ENCODE measurements around the gene RASAL2. TPM values are rescaled to one million over a fixed set of nuclear protein-coding genes. Genes with fewer than 3 reads are reported as not detected.

The RASAL2 gene
- total RNA-seq, 1 donor from 2014 or later, result 18.3 TPM

DNA sequence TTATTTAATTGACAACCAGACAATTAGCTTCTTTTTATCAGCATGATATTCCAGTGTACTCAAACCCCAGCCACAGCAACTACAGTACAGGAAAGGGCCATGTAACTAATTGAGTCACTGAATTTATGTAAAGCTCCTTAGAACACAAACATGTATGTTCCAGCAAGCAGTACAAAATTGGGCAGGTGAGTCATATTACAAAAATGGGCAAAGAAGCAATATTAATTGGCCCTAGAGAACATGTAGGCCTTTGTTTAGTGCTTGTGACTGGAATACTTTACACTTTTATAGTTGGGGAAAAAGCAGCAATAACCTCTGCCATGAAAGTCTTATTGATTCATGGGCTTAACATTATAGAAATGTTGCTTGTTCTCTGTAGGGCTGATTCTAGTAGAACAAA, 371.1 kb downstream of the RASAL2 start:
- Mint-ChIP-seq H3K9me3 (no peaks in the 10 kb centered on the region), H3K36me3 (peaks cover 19% of the 10 kb centered on the region), H3K27ac (no peak overlapping the region), H3K4me1 (peaks cover 3% of the 10 kb centered on the region), H3K27me3 (ENCODE audit: insufficient read depth, low read depth) (no peaks in the 10 kb centered on the region), H3K4me3 (no peak overlapping the region)
- TF ChIP-seq EZH2phosphoT487 (IDR thresholded peaks at IDR 0.05) (no peak), CTCF (IDR thresholded peaks at IDR 0.05) (no peak), EZH2 (IDR thresholded peaks at IDR 0.05) (no peak)
- DNase-seq (ENCODE audit: low spot score), result no peak
- H3K27ac ChIP-seq, result no peak overlapping the region
- H3K79me2 ChIP-seq (ENCODE audit: low read depth), result no peaks in the 10 kb centered on the region
- H3K36me3 ChIP-seq, result no peaks in the 10 kb centered on the region
- peaks cover 6% of the 10 kb centered on the region for H3F3A ChIP-seq (ENCODE audit: low read depth)
- no peak overlapping the region for H3K4me2 ChIP-seq
- H3K9me3 ChIP-seq (ENCODE audit: low read depth), result no peaks in the 10 kb centered on the region
- no peak overlapping the region for H2AFZ ChIP-seq (replicated peaks)
- no peaks in the 10 kb centered on the region for H4K20me1 ChIP-seq (ENCODE audit: low read depth)
- no peak overlapping the region for H3K9ac ChIP-seq
- no peak overlapping the region for H3K4me3 ChIP-seq
- peaks cover 14% of the 10 kb centered on the region for H3K4me1 ChIP-seq
- no peaks in the 10 kb centered on the region for H3K27me3 ChIP-seq

- Histone ChIP-seq H3K9me3 (ENCODE audit: low read depth) (no peaks in the 10 kb centered on the region), H3F3A (ENCODE audit: low read depth) (no peaks in the 10 kb centered on the region), H2AFZ (replicated peaks) (no peak overlapping the region), H3K27me3 (no peaks in the 10 kb centered on the region), H3K27ac (no peak overlapping the region), H3K4me3 (no peak overlapping the region), H3K9ac (no peak overlapping the region), H4K20me1 (ENCODE audit: low read depth) (no peaks in the 10 kb centered on the region), H3K79me2 (ENCODE audit: low read depth) (no peaks in the 10 kb centered on the region), H3K36me3 (no peaks in the 10 kb centered on the region), H3K4me2 (no peak overlapping the region), H3K4me1 (no peaks in the 10 kb centered on the region)
- no peak for TF ChIP-seq EZH2 (IDR thresholded peaks at IDR 0.05)
- Mint-ChIP-seq H3K4me3 (no peak overlapping the region), H3K36me3 (peaks cover 19% of the 10 kb centered on the region), H3K9me3 (no peaks in the 10 kb centered on the region), H3K27me3 (ENCODE audit: insufficient read depth, low read depth) (no peaks in the 10 kb centered on the region), H3K4me1 (no peaks in the 10 kb centered on the region), H3K27ac (no peak overlapping the region)
- DNase-seq (ENCODE audit: low spot score), result no peak
These were observed 373.9 kb downstream of the RASAL2 start for GRCh38 chr1:178467837-178468236.

DNA sequence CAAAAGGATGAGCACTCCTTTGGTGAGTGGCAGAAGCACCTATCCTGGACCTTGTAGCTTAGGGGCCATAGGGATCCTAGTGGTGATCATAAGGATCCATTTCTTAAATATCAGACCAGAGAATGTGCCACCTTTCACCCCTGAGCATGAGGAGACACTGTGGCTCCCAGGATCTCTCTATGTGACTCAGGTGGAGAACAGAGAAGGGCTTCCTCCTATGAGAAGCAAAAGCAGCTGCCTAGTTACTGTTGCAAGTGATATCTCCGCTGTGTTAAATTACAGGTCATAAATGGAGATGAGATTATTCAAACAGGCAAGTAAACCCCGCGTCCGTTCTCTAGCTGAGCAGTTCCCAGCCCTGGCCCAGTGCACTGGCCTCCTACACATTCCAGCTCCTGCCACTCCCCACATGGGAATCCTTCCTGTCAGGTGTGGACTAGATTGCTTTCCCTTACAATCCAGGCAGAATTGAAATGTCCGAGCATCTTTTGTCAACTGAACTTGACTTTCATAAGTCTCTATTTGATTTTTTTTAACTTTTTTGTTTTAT, 376.6 kb downstream of the RASAL2 start:
- H3K27me3 ChIP-seq, result no peaks in the 10 kb centered on the region
- peaks cover 5% of the 10 kb centered on the region for H3K36me3 ChIP-seq
- Mint-ChIP-seq H3K36me3 (peaks cover 23% of the 10 kb centered on the region), H3K27ac (no peak overlapping the region), H3K27me3 (ENCODE audit: insufficient read depth, low read depth) (no peaks in the 10 kb centered on the region), H3K9me3 (no peaks in the 10 kb centered on the region), H3K4me1 (no peaks in the 10 kb centered on the region), H3K4me3 (no peak overlapping the region)
- H3K79me2 ChIP-seq (ENCODE audit: low read depth), result no peaks in the 10 kb centered on the region
- H4K20me1 ChIP-seq (ENCODE audit: low read depth), result no peaks in the 10 kb centered on the region
- no peak overlapping the region for H3K4me2 ChIP-seq
- no peak for TF ChIP-seq EZH2phosphoT487 (IDR thresholded peaks at IDR 0.05)
- no peak for DNase-seq (ENCODE audit: low spot score)
- H3K4me1 ChIP-seq, result no peaks in the 10 kb centered on the region
- no peaks in the 10 kb centered on the region for H3K9me3 ChIP-seq (ENCODE audit: low read depth)
- no peak overlapping the region for H3K4me3 ChIP-seq
- H3F3A ChIP-seq (ENCODE audit: low read depth), result no peaks in the 10 kb centered on the region
- H3K9ac ChIP-seq, result no peak overlapping the region
- no peak overlapping the region for H2AFZ ChIP-seq (replicated peaks)
- no peak overlapping the region for H3K27ac ChIP-seq

DNA sequence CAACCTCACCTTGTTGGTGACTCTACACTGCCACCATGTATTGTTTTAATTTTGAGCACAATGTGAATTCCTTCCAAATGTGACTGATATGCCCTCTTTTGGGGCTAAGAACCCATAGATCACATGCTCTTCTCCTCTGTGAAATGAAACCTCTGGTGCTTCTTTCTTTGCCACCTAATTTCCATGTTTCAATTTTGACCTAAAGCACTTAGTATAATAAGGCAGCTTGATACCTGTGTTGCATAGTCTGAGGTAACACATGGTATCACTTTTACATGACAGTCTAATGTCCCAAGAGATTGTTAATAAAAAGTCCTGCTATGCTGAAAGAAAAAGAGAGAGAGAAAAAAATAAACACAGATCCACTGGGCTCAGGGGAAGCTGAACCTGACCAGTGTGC, 378.6 kb downstream of the RASAL2 start:
- Histone ChIP-seq H3K4me2 (no peak overlapping the region), H3K27me3 (no peaks in the 10 kb centered on the region), H4K20me1 (ENCODE audit: low read depth) (no peaks in the 10 kb centered on the region), H3K9me3 (ENCODE audit: low read depth) (no peaks in the 10 kb centered on the region), H3K79me2 (ENCODE audit: low read depth) (no peaks in the 10 kb centered on the region), H3K4me1 (no peaks in the 10 kb centered on the region), H3K36me3 (peaks cover 5% of the 10 kb centered on the region), H3K9ac (no peak overlapping the region), H3K4me3 (no peak overlapping the region), H2AFZ (replicated peaks) (no peak overlapping the region), H3F3A (ENCODE audit: low read depth) (no peaks in the 10 kb centered on the region), H3K27ac (no peak overlapping the region)
- Mint-ChIP-seq H3K4me3 (no peak overlapping the region), H3K9me3 (no peaks in the 10 kb centered on the region), H3K27ac (no peak overlapping the region), H3K36me3 (peaks cover 22% of the 10 kb centered on the region), H3K4me1 (no peaks in the 10 kb centered on the region), H3K27me3 (ENCODE audit: insufficient read depth, low read depth) (no peaks in the 10 kb centered on the region)
- TF ChIP-seq EZH2phosphoT487 (IDR thresholded peaks at IDR 0.05) (no peak), CTCF (IDR thresholded peaks at IDR 0.05) (no peak), EZH2 (IDR thresholded peaks at IDR 0.05) (no peak)
- DNase-seq (ENCODE audit: low spot score), result no peak

All from neural progenitor cell (in vitro differentiated cells).